DND-41 (cell line): ENCODE data around the gene ABCG4.
"Not testable (repeated sequence)": the region's sequence is repeated elsewhere in the genome, so short reads cannot be mapped to it uniquely, and the experiment has no call there.

Source experiments
- ATAC-seq: fragments of 200-7000 bp; cut with Tn5 transposase; 3 replicates; pipeline ENCODE4 v1.9.1; 2021; ENCODE audit warnings: low read depth; ENCODE audit not compliant: insufficient read depth
- DNase-seq: peaks from one replicate; pipeline ENCODE4 v3.0.0-alpha.2; 2020
- H2AFZ ChIP-seq: 2 replicates; pipeline ENCODE4 v1.6.0; 2012; ENCODE audit warnings: low read depth, low read length
- H3K27ac ChIP-seq: 2 replicates; pipeline ENCODE4 v1.5.1; 2012; ENCODE audit warnings: low read length, inconsistent platforms
- H3K27me3 ChIP-seq: fragments of 200-600 bp; sonication (generic); 2 replicates; pipeline ENCODE4 v1.6.0; 2012; ENCODE audit warnings: low read length, mild to moderate bottlenecking, inconsistent platforms; ENCODE audit not compliant: insufficient read depth, poor library complexity
- H3K36me3 ChIP-seq: 2 replicates; pipeline ENCODE4 v1.5.1; 2012; ENCODE audit warnings: low read length, inconsistent platforms; ENCODE audit not compliant: insufficient read depth
- H3K4me1 ChIP-seq: 2 replicates; pipeline ENCODE4 v1.5.1; 2012; ENCODE audit warnings: mild to moderate bottlenecking, low read length; ENCODE audit not compliant: insufficient read depth
- H3K4me2 ChIP-seq: 2 replicates; pipeline ENCODE4 v1.6.0; 2012; ENCODE audit warnings: mild to moderate bottlenecking, moderate library complexity, low read length, inconsistent platforms; ENCODE audit not compliant: insufficient read depth
- H3K4me3 ChIP-seq, 2 experiments: fragments of 200-600 bp in 1 of 2; shearing (Covaris generic) in 1 of 2; 2 replicates each; pipeline ENCODE4 v1.5.1; 2012 to 2016; ENCODE audit warnings: inconsistent platforms in 2 of 2, low read length in 2 of 2, mild to moderate bottlenecking in 2 of 2, low read depth in 1 of 2, moderate library complexity in 1 of 2
- H3K79me2 ChIP-seq: 2 replicates; pipeline ENCODE4 v1.6.0; 2012; ENCODE audit warnings: low read length, inconsistent platforms; ENCODE audit not compliant: insufficient read depth
- H3K9ac ChIP-seq: 2 replicates; pipeline ENCODE4 v1.6.0; 2012; ENCODE audit warnings: low read depth, mild to moderate bottlenecking, inconsistent platforms, low read length, moderate library complexity
- H3K9me3 ChIP-seq: 2 replicates; pipeline ENCODE4 v1.5.1; 2012; ENCODE audit warnings: low read length, moderate library complexity, mild to moderate bottlenecking, inconsistent platforms; ENCODE audit not compliant: insufficient read depth, severe bottlenecking
- H4K20me1 ChIP-seq: 2 replicates; pipeline ENCODE4 v1.6.0; 2012; ENCODE audit warnings: low read length; ENCODE audit not compliant: insufficient read depth
- EZH2 ChIP-seq: IDR thresholded peaks from 3 replicates; pipeline ENCODE4 v1.6.1; 2012; ENCODE audit warnings: borderline replicate concordance, low read depth, mild to moderate bottlenecking, moderate library complexity, low read length, inconsistent platforms; ENCODE audit not compliant: severe bottlenecking
- TF ChIP-seq, protein P1 (sequence below): IDR thresholded peaks from 2 replicates; pipeline ENCODE4 v1.5.1; 2012; ENCODE audit warnings: borderline replicate concordance, low read length, moderate library complexity, mild to moderate bottlenecking; ENCODE audit not compliant: poor library complexity, severe bottlenecking; ENCODE audit errors: extremely low read depth

ABCG4 gene

DNA sequence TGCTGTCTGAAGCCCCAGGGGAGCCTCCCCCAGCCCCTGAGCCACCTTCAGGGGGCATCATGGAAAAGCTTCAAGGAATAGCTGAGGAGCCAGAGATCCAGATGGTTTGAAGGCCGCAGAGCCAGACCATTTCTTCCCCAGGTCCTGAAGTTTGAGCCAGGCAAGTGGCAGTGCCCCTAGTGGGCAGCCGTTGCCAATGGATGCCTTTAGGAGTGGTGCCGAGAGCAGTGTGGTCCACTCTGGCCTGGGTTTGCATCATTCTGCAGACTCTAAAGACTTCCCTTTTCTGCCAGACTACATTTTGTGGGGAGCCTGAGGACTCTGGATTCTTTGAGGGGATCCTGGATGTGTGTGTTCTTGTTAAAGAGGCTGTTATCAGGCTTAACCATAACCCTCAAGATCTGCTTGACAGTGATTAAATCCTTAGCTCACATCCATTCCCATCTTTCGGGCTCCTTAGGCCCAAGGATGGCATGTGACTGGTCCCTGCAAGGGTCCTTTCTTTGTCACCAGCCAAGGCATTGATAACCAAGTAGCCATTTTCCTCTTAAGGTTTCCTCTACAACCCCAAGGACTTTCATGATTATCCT is 14.4 kb upstream of the ABCG4 start:
- DNase-seq (no peak), ATAC-seq (peak; percentile 52; the same call in 1 of the 3 replicates)
- H4K20me1 ChIP-seq, result no peaks in the 10 kb centered on the region
- H3K36me3 ChIP-seq, result peaks cover 48% of the 10 kb centered on the region
- H3K4me2 ChIP-seq, result no peak overlapping the region
- H3K27me3 ChIP-seq, result peaks cover 5% of the 10 kb centered on the region
- no peaks in the 10 kb centered on the region for H3K79me2 ChIP-seq
- H3K4me3 ChIP-seq, result no peak overlapping the region
- H3K27ac ChIP-seq, result no peak overlapping the region
- H3K4me1 ChIP-seq, result no peaks in the 10 kb centered on the region
- no peaks in the 10 kb centered on the region for H3K9me3 ChIP-seq
- no peak overlapping the region for H3K9ac ChIP-seq
- TF ChIP-seq EZH2, result no peak
- TF ChIP-seq, protein P1, sequence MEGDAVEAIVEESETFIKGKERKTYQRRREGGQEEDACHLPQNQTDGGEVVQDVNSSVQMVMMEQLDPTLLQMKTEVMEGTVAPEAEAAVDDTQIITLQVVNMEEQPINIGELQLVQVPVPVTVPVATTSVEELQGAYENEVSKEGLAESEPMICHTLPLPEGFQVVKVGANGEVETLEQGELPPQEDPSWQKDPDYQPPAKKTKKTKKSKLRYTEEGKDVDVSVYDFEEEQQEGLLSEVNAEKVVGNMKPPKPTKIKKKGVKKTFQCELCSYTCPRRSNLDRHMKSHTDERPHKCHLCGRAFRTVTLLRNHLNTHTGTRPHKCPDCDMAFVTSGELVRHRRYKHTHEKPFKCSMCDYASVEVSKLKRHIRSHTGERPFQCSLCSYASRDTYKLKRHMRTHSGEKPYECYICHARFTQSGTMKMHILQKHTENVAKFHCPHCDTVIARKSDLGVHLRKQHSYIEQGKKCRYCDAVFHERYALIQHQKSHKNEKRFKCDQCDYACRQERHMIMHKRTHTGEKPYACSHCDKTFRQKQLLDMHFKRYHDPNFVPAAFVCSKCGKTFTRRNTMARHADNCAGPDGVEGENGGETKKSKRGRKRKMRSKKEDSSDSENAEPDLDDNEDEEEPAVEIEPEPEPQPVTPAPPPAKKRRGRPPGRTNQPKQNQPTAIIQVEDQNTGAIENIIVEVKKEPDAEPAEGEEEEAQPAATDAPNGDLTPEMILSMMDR, result peak; percentile 64
- no peak overlapping the region for H2AFZ ChIP-seq

DNA sequence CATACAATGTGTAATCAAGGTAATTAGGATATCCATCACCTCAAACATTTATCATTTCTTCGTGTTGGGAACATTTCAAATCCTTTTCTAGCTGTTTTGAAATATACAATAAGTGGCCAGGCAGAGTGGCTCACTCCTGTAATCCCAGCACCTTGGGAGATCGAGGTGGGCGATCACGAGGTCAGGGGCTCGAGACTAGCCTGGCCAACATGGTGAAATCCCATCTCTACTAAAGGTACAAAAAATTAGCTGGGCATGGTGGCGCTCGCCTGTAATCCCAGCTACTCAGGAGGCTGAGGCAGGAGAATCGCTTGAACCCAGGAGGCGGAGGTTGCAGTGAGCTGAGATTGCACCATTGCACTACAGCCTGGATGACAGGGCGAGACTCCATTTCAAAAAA is 9.6 kb upstream of the ABCG4 start:
- not testable (repeated sequence) for H3K9ac ChIP-seq, H3K79me2 ChIP-seq, H3K4me3 ChIP-seq, H4K20me1 ChIP-seq, H3K9me3 ChIP-seq, H3K36me3 ChIP-seq, H3K4me2 ChIP-seq, ATAC-seq, H2AFZ ChIP-seq, H3K27ac ChIP-seq, DNase-seq, H3K4me1 ChIP-seq
- H3K27me3 ChIP-seq, result peaks cover 11% of the 10 kb centered on the region

DNA sequence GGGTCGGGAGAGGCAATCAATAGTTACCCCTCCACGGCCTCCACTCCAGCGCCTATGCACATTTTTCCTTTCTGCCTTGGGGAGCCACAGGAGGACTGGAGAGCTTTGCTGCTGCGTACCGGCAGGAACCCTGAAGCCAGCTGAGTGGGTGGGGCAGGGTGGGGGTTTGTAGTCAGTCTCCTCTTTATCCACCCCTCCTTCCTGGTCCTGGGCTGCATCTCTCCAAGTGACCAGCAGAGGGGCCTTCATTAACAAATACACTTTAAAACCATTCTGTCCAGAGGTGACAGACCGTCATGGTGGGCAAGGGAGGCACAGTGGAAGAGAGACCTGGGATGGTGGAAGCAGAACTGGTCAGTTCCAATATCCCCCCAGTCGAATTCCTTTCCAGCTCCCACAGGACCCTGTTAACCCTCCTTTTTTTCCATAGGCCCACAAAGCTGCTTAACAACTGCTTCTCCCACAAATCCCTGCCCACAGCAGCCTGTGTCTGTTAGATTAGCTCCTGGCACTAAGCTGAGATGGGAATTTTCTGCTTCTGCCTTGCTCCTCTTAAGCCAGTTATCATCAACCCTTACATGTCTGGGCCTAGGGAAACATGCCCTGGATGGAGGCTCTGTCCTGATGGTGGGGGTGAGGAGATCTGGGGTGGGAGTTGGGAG is 3.9 kb upstream of the ABCG4 start:
- H3K27me3 ChIP-seq, result peaks cover 40% of the 10 kb centered on the region
- H3K36me3 ChIP-seq, result no peaks in the 10 kb centered on the region
- H3K4me3 ChIP-seq, result no peak overlapping the region
- H3K27ac ChIP-seq, result no peak overlapping the region
- DNase-seq (peak; percentile 26), ATAC-seq (peak; percentile 27; the same call in 2 of the 3 replicates)
- H3K4me2 ChIP-seq, result no peak overlapping the region
- H3K79me2 ChIP-seq, result no peaks in the 10 kb centered on the region
- H3K9ac ChIP-seq, result no peak overlapping the region
- TF ChIP-seq EZH2, result no peak
- TF ChIP-seq, protein P1, result peak; percentile 40
- peaks cover 8% of the 10 kb centered on the region; the same call in 1 of the 2 replicates for H4K20me1 ChIP-seq
- no peaks in the 10 kb centered on the region for H3K9me3 ChIP-seq
- H3K4me1 ChIP-seq, result peaks cover 19% of the 10 kb centered on the region
- no peak overlapping the region for H2AFZ ChIP-seq

DNA sequence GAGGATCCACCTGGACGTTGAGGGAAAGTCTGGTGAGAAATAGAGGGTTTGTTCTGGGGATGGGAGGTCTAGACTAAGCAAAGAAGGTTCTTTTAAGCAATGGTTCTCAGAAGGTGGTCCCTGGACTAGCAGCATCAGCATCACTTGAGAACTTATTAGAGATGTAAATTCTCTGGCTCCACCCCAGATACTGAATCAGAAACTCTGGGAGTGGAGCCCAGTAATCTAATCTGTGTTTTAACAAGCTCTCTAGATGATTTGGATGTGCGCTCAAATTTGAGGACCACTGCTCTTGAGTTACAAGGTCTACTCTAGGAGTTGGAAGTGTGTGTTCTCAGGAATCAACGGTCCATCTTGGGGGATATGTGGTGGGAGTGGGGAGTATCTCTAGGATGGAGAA is 3.3 kb upstream of the ABCG4 start:
- no peak for TF ChIP-seq EZH2
- TF ChIP-seq, protein P1, result no peak
- Histone ChIP-seq H3K27me3 (peaks cover 46% of the 10 kb centered on the region), H3K4me2 (no peak overlapping the region), H3K4me1 (peaks cover 19% of the 10 kb centered on the region), H3K9me3 (no peaks in the 10 kb centered on the region), H3K27ac (no peak overlapping the region), H3K79me2 (no peaks in the 10 kb centered on the region), H2AFZ (no peak overlapping the region), H3K36me3 (no peaks in the 10 kb centered on the region), H3K4me3 (no peak overlapping the region), H4K20me1 (peaks cover 8% of the 10 kb centered on the region; the same call in 1 of the 2 replicates), H3K9ac (no peak overlapping the region)
- DNase-seq (no peak), ATAC-seq (no peak)
